Brain microvascular endothelial cell (primary cell): ENCODE data around the gene CCDC85C.

Experiments
- DNase-seq: peaks from one replicate; pipeline ENCODE4 v3.0.0-alpha.2; 2020
- H3K27ac ChIP-seq: fragments of 250-450 bp; sonication (Bioruptor Pico); 2 replicates; pipeline ENCODE4 v1.5.1; 2020; ENCODE audit warnings: mild to moderate bottlenecking, moderate library complexity
- H3K27me3 ChIP-seq: fragments of 250-450 bp; sonication (Bioruptor Pico); replicated peaks from 2 replicates; pipeline ENCODE4 v1.5.1; 2020; ENCODE audit warnings: mild to moderate bottlenecking
- H3K36me3 ChIP-seq: fragments of 250-450 bp; sonication (Bioruptor Pico); replicated peaks from 2 replicates; pipeline ENCODE4 v1.5.1; 2020; ENCODE audit warnings: mild to moderate bottlenecking
- H3K4me3 ChIP-seq: 2 replicates; pipeline ENCODE4 v1.5.1; 2011; ENCODE audit warnings: low read depth, mild to moderate bottlenecking, control low read depth, low read length, moderate library complexity
- in situ Hi-C: cut with HindIII; loops from 2 replicates; pipeline ENCODE4 v1.10.0; 2017; ENCODE audit warnings: low sequenced_read_pairs, low pct_ligation_motif_present
- TF ChIP-seq, protein P1 (sequence below): IDR thresholded peaks from 2 replicates; pipeline ENCODE4 v1.5.1; 2011; ENCODE audit warnings: low read depth, mild to moderate bottlenecking, moderate library complexity, low read length, control low read depth, inconsistent platforms; ENCODE audit errors: missing control alignments

The CCDC85C gene

GRCh38 chr14:99564256-99564925 is 39.6 kb downstream of the CCDC85C start:
- peak; percentile 37 for DNase-seq
- H3K27ac ChIP-seq, result no peak overlapping the region
- TF ChIP-seq, protein P1, sequence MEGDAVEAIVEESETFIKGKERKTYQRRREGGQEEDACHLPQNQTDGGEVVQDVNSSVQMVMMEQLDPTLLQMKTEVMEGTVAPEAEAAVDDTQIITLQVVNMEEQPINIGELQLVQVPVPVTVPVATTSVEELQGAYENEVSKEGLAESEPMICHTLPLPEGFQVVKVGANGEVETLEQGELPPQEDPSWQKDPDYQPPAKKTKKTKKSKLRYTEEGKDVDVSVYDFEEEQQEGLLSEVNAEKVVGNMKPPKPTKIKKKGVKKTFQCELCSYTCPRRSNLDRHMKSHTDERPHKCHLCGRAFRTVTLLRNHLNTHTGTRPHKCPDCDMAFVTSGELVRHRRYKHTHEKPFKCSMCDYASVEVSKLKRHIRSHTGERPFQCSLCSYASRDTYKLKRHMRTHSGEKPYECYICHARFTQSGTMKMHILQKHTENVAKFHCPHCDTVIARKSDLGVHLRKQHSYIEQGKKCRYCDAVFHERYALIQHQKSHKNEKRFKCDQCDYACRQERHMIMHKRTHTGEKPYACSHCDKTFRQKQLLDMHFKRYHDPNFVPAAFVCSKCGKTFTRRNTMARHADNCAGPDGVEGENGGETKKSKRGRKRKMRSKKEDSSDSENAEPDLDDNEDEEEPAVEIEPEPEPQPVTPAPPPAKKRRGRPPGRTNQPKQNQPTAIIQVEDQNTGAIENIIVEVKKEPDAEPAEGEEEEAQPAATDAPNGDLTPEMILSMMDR, result no peak

DNA sequence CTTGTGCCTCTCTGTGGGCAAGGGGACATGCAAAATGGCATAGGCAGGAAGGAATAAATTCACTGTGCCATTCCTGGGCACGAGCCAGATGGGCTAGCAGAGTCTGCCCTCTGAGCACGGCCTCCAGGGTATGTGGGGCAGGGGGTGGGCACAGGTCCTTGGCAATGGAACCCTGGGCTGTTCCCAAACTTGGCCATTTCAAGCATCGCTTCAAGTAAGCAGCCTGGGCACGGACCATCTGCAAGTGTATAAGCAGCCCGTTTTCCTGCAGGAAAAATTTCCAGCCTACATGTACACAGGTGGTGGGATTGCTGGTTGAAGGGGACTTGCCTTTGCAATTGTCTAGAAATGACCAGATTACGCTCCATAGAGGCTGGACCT is 40.3 kb downstream of the CCDC85C start:
- no peak for DNase-seq
- Histone ChIP-seq H3K27me3 (no peaks in the 10 kb centered on the region), H3K4me3 (no peak overlapping the region), H3K27ac (no peak overlapping the region), H3K36me3 (no peaks in the 10 kb centered on the region)
- TF ChIP-seq, protein P1, result no peak
- in situ Hi-C loops, result no loop called here

More at GRCh38 chr14:99564256-99564925, 39.6 kb downstream of the CCDC85C start:
- in situ Hi-C loops, result no loop called here
- no peaks in the 10 kb centered on the region for H3K27me3 ChIP-seq
- no peaks in the 10 kb centered on the region for H3K36me3 ChIP-seq
- no peak overlapping the region for H3K4me3 ChIP-seq

DNA sequence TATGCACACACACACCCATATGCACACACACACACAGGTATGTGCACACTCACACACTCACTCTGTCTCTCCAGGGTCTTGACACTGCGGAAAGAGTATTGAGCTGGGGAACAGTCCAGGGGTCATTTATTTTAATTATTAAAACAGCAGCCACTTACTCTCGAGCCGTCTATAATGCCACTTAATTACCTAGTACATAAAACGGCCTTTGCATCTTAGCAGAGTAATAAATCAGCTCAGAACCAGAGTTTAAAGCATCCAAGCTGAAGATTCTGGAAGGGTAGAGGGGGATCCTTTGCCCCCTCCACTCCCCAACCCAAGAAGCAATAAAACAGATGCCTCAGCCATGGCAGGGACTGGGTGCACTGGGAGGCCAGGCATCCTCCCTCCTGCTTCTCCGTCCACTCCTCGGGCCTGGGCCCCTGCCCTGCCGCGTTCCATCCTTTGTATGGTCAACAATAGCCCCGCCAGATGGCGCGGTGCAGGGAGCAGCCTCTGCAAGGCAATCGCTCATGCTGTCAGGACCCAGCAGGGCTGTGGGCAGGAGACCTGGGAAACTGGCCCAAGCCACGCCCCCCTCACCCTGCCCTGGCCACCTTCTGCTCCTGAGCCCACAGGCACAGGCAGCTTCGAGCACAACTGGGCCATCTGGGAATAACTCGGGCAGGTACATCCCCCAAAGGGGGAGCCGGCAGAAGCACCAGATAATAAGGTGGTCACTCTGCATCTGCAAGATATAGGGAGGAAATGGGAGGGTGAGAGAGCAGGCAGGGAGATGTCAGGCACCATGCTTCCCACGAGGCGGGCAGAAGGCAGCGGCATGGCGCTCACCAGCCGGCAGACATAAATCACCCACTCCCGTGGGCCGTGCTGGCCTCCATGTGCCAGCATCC is 40.9 kb downstream of the CCDC85C start:
- in situ Hi-C loops, result no loop called here
- Histone ChIP-seq H3K4me3 (no peak overlapping the region), H3K36me3 (no peaks in the 10 kb centered on the region), H3K27ac (no peak overlapping the region), H3K27me3 (no peaks in the 10 kb centered on the region)
- TF ChIP-seq, protein P1, result peak; percentile 76
- DNase-seq, result peak; percentile 48

- Histone ChIP-seq H3K27me3 (no peaks in the 10 kb centered on the region), H3K36me3 (no peaks in the 10 kb centered on the region), H3K4me3 (no peak overlapping the region), H3K27ac (no peak overlapping the region)
- in situ Hi-C loops, result no loop called here
- TF ChIP-seq, protein P1, result no peak
- DNase-seq, result no peak
Measured at GRCh38 chr14:99561864-99562263, 42.1 kb downstream of the CCDC85C start.

DNA sequence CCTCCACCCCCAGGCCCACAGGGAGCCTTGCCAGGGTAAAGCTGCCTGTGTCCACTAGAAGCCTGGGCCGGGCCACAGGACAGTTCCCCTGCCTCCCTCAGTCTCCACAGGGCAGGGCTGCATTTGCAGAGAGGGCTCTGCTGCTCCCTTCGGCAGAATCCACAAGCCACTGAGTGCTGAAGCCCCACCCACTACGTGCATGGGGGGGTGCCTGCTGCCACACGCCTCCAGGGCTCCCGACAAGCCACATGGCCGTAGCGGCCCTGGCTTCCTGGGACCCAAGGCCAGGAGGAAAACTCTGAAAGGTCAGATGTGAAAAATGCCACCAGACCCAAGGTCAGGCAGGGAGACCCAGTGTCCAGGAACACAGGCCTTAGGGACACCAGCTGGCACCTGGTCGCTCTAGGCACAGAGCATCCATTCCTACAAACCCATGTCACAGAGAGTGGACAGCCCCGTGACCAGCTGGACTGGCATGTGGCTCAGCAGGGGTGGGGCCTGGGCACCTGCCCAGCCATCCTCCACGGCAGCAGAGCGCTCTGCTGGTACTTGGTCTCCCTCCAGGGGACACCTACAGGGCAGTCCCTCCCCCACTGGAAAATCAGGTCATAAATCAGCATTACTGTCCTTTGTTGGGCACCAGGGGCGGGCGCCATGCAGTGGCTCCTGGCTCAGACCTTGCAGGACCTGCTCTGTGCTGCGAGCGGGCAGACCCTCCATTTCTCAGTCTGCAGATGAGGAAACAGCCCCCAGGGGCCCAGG is 42.9 kb downstream of the CCDC85C start:
- no peaks in the 10 kb centered on the region for H3K27me3 ChIP-seq
- no peaks in the 10 kb centered on the region for H3K36me3 ChIP-seq
- no peak for DNase-seq
- in situ Hi-C loops, result no loop called here
- no peak overlapping the region for H3K4me3 ChIP-seq
- TF ChIP-seq, protein P1, result no peak
- H3K27ac ChIP-seq, result no peak overlapping the region
